Activated gamma-delta T cell (primary cell): Measurements from ENCODE around the gene GET3.
"Not testable (repeated sequence)": the region's sequence is repeated elsewhere in the genome, so short reads cannot be mapped to it uniquely, and the experiment has no call there.

Experiments
- DNase-seq: peaks from one replicate; lab custom pipeline; 2025; lab: John Stamatoyannopoulos, UW
- total RNA-seq, 2 donors: gene quantifications; one replicate each; lab custom pipeline; 2026; lab: John Stamatoyannopoulos, UW

Gene GET3
- 29.0 to 38.5 reads per million in 2 donors for total RNA-seq

- peak; percentile 44 for DNase-seq
Measured at GRCh38 chr19:12736995-12737834, at the start of gene GET3. Gene GET3, plus strand, starts transcription at chr19:12737497. Its CDS starts 9 bp downstream, at chr19:12737506.

DNA sequence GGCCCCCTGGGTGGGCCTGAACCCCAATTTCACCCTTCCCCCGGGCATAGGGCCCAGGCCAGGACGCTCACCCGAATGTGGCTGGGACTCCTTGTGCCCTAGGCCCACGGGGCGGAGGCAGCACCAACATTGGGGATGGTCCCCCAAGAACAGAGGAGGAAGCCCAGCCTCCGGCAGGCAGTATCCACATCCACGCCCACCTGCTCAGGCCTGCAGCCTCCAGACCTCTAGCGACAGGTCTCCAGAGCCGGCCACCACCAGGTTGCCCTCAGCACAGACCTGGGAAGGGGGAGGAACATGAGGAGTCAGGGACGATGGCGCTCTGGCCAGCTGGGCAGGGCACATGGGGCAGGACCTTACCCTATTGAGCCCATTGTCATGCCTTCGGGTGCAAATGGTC, 48.3 kb upstream of the GET3 start:
- no peak for DNase-seq

DNA sequence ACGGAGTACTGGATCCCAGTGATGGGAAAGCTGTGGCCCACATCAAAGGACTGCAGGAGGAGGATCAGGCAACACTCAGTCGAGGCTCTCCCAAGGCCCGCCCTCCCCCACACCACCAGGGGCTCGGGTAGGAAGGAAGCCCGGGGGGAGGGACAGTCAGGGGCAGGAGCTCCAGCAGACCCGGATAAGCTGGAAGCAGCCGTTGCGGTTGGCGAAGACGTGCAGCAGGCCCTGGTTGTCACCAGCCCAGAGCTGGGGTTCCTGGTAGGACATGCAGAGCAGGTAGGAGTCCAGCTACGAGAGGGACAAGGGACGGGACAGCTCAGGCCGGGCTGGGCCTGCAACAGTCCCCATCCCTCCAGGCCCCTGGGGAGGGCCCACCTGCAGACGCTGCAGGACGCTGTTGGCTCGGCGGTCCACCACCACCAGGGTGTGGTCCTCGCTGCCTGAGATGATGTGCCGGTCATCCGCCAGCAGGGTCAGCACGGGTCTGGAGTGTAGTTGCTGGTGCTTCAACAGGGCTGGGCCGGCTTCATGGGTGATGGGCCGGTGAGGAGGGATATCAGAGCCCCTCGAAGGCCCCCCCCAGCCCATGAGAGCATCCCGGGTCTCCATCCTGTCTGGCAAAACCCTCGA, 47.6 kb upstream of the GET3 start:
- no peak for DNase-seq

DNA sequence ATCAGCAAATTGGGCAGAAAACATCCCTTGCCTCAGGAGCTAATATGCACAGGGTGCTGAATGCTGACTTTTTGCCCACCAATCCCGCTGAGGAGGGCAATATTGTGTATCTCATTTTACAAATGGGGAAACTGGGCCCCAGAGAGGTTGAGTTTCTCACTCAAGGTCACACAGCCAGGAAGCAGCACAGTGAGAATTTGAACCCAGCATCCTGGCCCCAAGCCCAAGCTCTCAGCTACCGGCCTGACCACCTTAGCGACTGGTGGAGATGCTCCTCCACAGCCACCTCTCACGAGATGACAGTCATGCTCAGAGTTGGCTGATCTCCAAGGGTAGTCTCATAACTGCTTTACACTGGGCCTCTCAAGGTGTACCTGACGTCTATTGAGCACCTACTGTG, 44.3 kb upstream of the GET3 start:
- DNase-seq = no peak

GRCh38 chr19:12694641-12695040, 42.7 kb upstream of the GET3 start:
- no peak for DNase-seq

DNA sequence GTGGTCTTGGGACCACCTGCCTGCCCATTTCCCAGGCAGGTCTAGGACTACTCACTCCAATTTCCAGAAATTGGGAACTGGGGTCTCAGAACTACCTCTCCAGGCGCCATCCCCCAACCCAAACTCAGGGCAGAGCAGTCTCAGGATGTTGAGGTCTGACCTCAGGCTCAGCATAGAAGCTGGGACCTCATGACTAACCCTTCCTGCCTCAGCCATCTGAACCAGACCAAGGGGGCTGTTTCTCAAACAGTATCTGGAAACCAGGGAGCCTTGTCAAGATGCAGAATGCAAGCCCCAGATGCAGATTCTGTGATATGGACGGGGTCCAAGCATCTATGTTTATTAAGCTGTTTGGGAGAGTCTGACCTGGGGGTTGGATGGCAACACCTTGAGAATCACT, 42.2 kb upstream of the GET3 start:
- DNase-seq = no peak

- DNase-seq = no peak
Measured at GRCh38 chr19:12695514-12695913, 41.8 kb upstream of the GET3 start.

DNA sequence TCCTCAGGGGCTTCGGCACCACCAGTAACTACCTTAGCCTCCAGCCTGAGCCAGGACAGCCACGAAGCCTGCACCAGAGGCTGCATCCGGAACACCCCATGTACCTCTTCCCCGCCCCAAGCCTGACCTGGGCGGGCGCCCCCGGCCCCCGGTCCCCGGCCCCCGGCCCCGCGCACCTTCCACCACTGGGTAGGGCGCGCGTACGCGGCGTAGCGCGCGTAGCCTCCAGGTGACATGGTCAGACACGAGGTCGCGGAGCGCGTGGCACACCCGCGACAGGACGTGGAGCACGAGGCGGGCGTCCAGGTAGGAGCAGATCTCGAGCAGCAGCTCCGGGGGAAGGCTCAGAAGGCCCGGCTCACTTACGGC, 41.3 kb upstream of the GET3 start:
- no peak for DNase-seq

GRCh38 chr19:12696366-12697335, 40.6 kb upstream of the GET3 start, which contains the start of gene FBXW9:
Gene FBXW9, minus strand, starts transcription at chr19:12696631. Its CDS starts 50 bp downstream, at chr19:12696581.
- DNase-seq = peak; percentile 90

GRCh38 chr19:12697425-12697824, 39.9 kb upstream of the GET3 start:
- DNase-seq = not testable (repeated sequence)

DNA sequence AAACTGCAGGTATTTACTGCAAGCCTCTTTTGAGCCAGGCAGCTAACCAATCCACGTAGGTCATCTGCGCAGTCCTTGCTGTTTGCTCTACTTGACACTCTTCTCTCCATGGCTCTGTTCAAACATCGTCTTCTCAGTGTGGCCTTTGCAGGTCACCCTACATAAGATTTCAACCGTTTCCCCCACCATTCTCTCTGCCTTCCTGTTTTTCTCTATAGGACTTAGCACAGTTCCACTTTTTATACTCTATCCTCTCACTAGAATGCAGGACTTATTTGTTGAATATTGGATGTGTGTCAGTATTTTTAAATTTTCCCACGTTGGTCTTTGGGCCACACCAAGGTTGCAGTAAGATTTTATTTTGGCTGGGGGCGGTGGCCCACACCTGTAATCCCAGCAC, 39.2 kb upstream of the GET3 start:
- DNase-seq = no peak

GRCh38 chr19:12701596-12702282, 35.6 kb upstream of the GET3 start:
- DNase-seq = no peak

- DNase-seq = no peak
Measured at GRCh38 chr19:12703046-12703445, 34.3 kb upstream of the GET3 start.

DNA sequence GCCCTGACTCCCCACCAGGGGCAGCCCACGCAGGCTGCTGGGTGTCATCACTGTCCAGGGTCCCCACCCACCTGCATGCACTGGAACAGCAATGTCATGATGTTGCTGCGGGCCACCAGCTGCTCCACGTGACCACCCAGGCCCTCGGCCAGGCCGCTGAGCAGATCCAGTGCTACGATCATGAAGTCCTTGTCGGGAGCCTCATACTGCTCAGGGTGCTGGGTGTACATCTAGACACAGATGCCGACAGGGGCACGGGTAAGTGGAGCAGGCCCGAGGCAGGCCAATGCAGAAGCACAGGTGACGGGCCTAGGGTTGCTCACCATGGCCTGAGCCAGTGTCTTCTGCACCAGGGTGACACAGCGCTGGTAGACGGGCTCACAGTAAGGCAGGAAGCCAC, 32.1 kb upstream of the GET3 start:
- DNase-seq = no peak

DNA sequence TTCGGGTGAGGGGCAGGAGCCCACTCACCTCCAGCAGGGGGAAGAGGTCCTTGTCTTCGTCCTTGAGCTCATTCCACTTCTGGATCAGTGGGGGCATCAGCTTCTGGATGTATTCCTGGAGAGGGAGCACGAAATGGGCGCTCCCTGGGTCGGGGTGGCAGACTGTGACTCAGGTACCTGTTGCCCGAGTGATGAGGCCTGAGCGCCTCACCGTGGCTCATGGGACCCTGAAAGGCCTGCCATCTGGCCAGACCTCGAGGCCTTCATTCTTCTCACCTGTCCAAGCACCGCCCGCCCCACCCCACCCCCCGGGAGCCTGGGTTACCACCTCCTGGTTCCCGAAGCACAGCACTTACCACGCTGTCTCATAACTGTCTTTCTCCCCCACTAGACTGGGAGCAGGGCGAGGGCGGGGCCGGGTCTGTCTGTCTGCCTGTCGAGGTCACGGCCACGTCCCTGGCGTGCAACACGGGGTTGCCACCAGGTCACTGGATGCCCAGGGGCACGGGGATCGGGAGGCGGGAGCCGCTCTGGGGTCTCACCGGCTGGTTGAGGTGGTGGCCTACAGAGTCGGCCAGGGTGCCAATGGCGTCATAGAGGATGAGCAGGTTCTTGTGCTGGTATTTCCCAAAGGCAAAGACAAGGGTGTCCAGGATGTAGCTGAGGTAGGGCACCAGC, 31.5 kb upstream of the GET3 start:
- no peak for DNase-seq

DNA sequence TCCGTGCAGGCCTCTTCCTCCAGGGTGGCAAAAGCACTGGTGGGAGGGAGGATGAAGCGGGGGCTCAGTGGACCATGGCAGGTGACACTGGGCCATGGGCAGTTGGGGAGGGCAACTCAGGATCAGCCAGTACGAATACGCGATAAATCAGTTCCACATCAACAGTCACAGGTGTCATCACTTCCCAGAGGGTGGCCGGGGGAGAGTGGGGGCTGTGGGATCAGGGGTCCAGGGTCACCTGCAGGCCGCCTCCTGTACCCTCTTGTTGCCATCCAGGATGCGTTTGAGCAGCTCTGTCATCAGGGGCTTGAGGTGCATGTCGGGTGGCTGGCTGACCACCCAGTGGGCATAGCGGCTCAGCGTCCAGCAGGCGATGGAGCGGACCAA, 31.0 kb upstream of the GET3 start:
- DNase-seq = no peak

DNA sequence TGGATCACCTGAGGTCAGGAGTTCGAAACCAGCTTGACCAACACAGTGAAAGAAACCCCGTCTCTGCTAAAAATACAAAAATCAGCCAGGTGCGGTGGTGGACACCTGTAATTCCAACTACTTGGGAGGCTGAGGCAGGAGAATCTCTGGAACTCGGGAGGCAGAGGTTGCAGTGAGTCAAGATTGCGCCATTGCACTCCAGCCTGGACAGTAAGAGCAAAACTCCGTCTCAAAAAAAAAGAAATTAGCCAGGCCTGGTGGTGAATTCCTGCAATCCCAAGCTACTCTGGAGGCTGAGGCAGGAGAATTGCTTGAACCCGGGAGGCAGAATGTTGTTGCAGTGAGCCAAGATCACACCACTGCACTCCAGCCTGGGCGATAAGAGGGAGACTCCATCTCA, 28.7 kb upstream of the GET3 start:
- no peak for DNase-seq

DNA sequence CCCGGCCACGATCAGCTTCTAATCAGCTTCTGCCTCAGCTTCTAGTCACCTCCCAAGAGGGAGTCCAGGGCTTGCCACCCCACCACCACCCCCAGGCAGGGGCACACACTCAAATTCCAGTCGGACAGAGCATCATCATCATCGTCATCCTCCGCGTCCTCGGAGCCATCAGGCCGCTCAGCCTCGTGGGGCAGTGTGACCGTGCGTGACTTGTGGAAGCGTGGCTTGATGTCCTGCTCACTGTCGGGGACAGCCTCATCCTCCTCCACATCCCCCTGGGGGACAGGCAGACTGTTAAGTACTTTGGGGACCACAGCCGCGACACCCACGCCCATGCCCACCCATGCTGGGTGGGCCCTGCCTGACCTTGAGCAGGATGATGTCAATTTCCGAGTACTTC, 26.1 kb upstream of the GET3 start:
- no peak for DNase-seq

GRCh38 chr19:12712077-12712476, 25.2 kb upstream of the GET3 start:
- not testable (repeated sequence) for DNase-seq

DNA sequence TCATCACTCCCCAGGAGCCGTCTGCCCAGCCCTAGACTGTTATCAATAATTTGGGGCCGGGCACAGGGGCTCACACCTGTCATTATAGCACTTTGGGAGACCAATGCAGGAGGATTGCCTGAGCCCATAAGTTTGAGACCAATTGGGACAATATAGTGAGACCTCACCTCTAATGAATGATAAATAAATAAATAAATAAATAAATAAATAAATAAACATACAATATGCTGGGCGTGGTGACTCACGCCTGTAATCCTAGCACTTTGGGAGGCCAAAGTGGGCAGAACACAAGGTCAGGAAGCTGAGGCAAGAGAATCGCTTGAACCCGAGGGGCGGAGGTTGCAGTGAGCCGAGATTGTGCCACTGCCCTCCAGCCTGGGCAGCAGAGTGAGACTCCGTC, 24.0 kb upstream of the GET3 start:
- DNase-seq = not testable (repeated sequence)

GRCh38 chr19:12715102-12715501, 22.2 kb upstream of the GET3 start:
- DNase-seq = no peak
